Ureter (tissue), 1 donor: Measurements from ENCODE around the gene GALNS. TPM values are rescaled to one million over a fixed set of nuclear protein-coding genes. Genes with fewer than 3 reads are reported as not detected.

ENCODE experiments used
- DNase-seq: peaks from one replicate; pipeline ENCODE4 v3.0.0-alpha.2; 2020; ENCODE audit warnings: low spot score
- total RNA-seq: library from RNA; stranded (reverse); gene quantifications from one replicate; pipeline ENCODE4 v1.2.4, GENCODE V29; 2023
- donor health status: DM: yes; HTN: yes; CAD: no.

The GALNS gene
- total RNA-seq, 1 donor from 2014 or later: 44.4 TPM

- DNase-seq: no peak
Observed at GRCh38 chr16:88817785-88818574, 38.8 kb downstream of the GALNS start.

- DNase-seq: no peak
Observed at GRCh38 chr16:88816736-88817535, 39.8 kb downstream of the GALNS start.

GRCh38 chr16:88815901-88816589 is 40.7 kb downstream of the GALNS start:
- no peak for DNase-seq

- DNase-seq: no peak
Observed at GRCh38 chr16:88815227-88815626, 41.5 kb downstream of the GALNS start.

GRCh38 chr16:88814144-88814502 is 42.6 kb downstream of the GALNS start:
- no peak for DNase-seq

- no peak for DNase-seq
Observed at GRCh38 chr16:88813269-88814143, 43.2 kb downstream of the GALNS start.

GRCh38 chr16:88812513-88813268 is 44.1 kb downstream of the GALNS start:
- no peak for DNase-seq

- peak; percentile 98 for DNase-seq
Observed at GRCh38 chr16:88811769-88812512, 44.8 kb downstream of the GALNS start, which contains the start of gene APRT. TSS of gene APRT (minus strand) at chr16:88811928. CDS start at chr16:88811899, 29 bp downstream.

GRCh38 chr16:88810912-88811768 is 45.6 kb downstream of the GALNS start:
- DNase-seq: peak; percentile 86

GRCh38 chr16:88810166-88810911 is 46.4 kb downstream of the GALNS start:
- DNase-seq: no peak

GRCh38 chr16:88809676-88810165 is 47.0 kb downstream of the GALNS start:
- no peak for DNase-seq

- no peak for DNase-seq
Observed at GRCh38 chr16:88809068-88809675, 47.6 kb downstream of the GALNS start.

GRCh38 chr16:88807626-88808453 is 48.9 kb downstream of the GALNS start:
- no peak for DNase-seq

GRCh38 chr16:88807142-88807625 is 49.6 kb downstream of the GALNS start:
- no peak for DNase-seq

- no peak for DNase-seq
Observed at GRCh38 chr16:88806491-88807111, 50.1 kb downstream of the GALNS start.

GRCh38 chr16:88805887-88806393 is 50.8 kb downstream of the GALNS start:
- no peak for DNase-seq
